Neural progenitor cell (in vitro differentiated cells): ENCODE data around the gene BBS10. TPM values are rescaled to one million over a fixed set of nuclear protein-coding genes. Genes with fewer than 3 reads are reported as not detected.

Experiments
- DNase-seq: peaks from one replicate; pipeline ENCODE4 v3.0.0-alpha.2; 2016; ENCODE audit warnings: low spot score
- H2AFZ ChIP-seq: fragments of 200-600 bp; sonication (generic); replicated peaks from 2 replicates; pipeline ENCODE4 v1.6.1; 2016; ENCODE audit warnings: antibody characterized with exemption
- H3F3A ChIP-seq: fragments of 200-600 bp; sonication (generic); 2 replicates; pipeline ENCODE4 v1.6.1; 2016; ENCODE audit warnings: antibody characterized with exemption, low read depth
- H3K27ac ChIP-seq: fragments of 200-600 bp; sonication (generic); 2 replicates; pipeline ENCODE4 v1.5.1; 2016; ENCODE audit warnings: mild to moderate bottlenecking
- H3K27me3 ChIP-seq: fragments of 200-600 bp; sonication (generic); 2 replicates; pipeline ENCODE4 v1.6.1; 2016; ENCODE audit warnings: mild to moderate bottlenecking, moderate library complexity
- H3K36me3 ChIP-seq: fragments of 200-600 bp; sonication (generic); 2 replicates; pipeline ENCODE4 v1.5.1; 2016
- H3K4me1 ChIP-seq: fragments of 200-600 bp; sonication (generic); 2 replicates; pipeline ENCODE4 v1.6.1; 2016; ENCODE audit warnings: mixed run types
- H3K4me2 ChIP-seq: fragments of 200-600 bp; sonication (generic); 2 replicates; pipeline ENCODE4 v1.6.1; 2016
- H3K4me3 ChIP-seq: fragments of 200-600 bp; sonication (generic); 2 replicates; pipeline ENCODE4 v1.5.1; 2016
- H3K79me2 ChIP-seq: fragments of 200-600 bp; sonication (generic); 2 replicates; pipeline ENCODE4 v1.6.1; 2016; ENCODE audit warnings: low read depth
- H3K9ac ChIP-seq: fragments of 200-600 bp; sonication (generic); 2 replicates; pipeline ENCODE4 v1.6.1; 2016
- H3K9me3 ChIP-seq: fragments of 200-600 bp; sonication (generic); 2 replicates; pipeline ENCODE4 v1.5.1; 2016; ENCODE audit warnings: low read depth
- H4K20me1 ChIP-seq: fragments of 200-600 bp; sonication (generic); 2 replicates; pipeline ENCODE4 v1.6.1; 2016; ENCODE audit warnings: low read depth
- H3K27ac Mint-ChIP-seq: 3 replicates; pipeline ENCODE4 v1.8.0; 2021; ENCODE audit warnings: mixed read lengths
- H3K27me3 Mint-ChIP-seq: 2 replicates; pipeline ENCODE4 v1.8.0; 2022; ENCODE audit warnings: low read depth, mild to moderate bottlenecking, inconsistent platforms, moderate library complexity, mixed read lengths; ENCODE audit not compliant: insufficient read depth
- H3K36me3 Mint-ChIP-seq: 3 replicates; pipeline ENCODE4 v1.8.0; 2021; ENCODE audit warnings: mixed read lengths
- H3K4me1 Mint-ChIP-seq: 3 replicates; pipeline ENCODE4 v1.8.0; 2021; ENCODE audit warnings: mixed read lengths
- H3K4me3 Mint-ChIP-seq: 3 replicates; pipeline ENCODE4 v1.8.0; 2021; ENCODE audit warnings: mild to moderate bottlenecking, moderate library complexity, mixed read lengths
- H3K9me3 Mint-ChIP-seq: 3 replicates; pipeline ENCODE4 v1.8.0; 2020; ENCODE audit warnings: mixed read lengths
- CTCF ChIP-seq: fragments of 200-600 bp; sonication (generic); IDR thresholded peaks from 2 replicates; pipeline ENCODE4 v1.5.1; 2017; ENCODE audit warnings: antibody characterized with exemption, mild to moderate bottlenecking
- EZH2 ChIP-seq: fragments of 200-600 bp; sonication (generic); IDR thresholded peaks from 2 replicates; pipeline ENCODE4 v1.6.1; 2017; ENCODE audit warnings: antibody characterized with exemption, mild to moderate bottlenecking, moderate library complexity
- EZH2phosphoT487 ChIP-seq: fragments of 200-600 bp; sonication (generic); IDR thresholded peaks from 2 replicates; pipeline ENCODE4 v1.6.1; 2017; ENCODE audit warnings: antibody characterized with exemption
- small RNA-seq: library from RNA; depleted of rRNA; stranded (forward); fragments of <200 nt; gene quantifications from one replicate; pipeline ENCODE3, GENCODE V24; 2015
- total RNA-seq: library from RNA; depleted of rRNA; stranded (reverse); fragments of >200 nt; gene quantifications from 2 replicates; pipeline ENCODE4 v1.2.3, GENCODE V29; 2015; ENCODE audit warnings: low replicate concordance

Gene BBS10
- total RNA-seq, 1 donor from 2014 or later = 32.7 TPM

GRCh38 chr12:76300297-76300665 is 47.9 kb downstream of the BBS10 start:
- Mint-ChIP-seq H3K9me3 (no peaks in the 10 kb centered on the region), H3K4me3 (no peak overlapping the region), H3K4me1 (peaks cover 9% of the 10 kb centered on the region), H3K36me3 (no peaks in the 10 kb centered on the region), H3K27ac (peak overlapping the region; percentile 62), H3K27me3 (no peaks in the 10 kb centered on the region)
- no peaks in the 10 kb centered on the region for H3K27me3 ChIP-seq
- no peak for DNase-seq
- no peak overlapping the region for H3K4me3 ChIP-seq
- H3K4me2 ChIP-seq = peak overlapping the region; percentile 68
- H3K9ac ChIP-seq = no peak overlapping the region
- H3K4me1 ChIP-seq = peaks cover 16% of the 10 kb centered on the region
- no peak overlapping the region for H2AFZ ChIP-seq
- H4K20me1 ChIP-seq = no peaks in the 10 kb centered on the region
- H3F3A ChIP-seq = no peaks in the 10 kb centered on the region
- H3K27ac ChIP-seq = no peak overlapping the region
- no peaks in the 10 kb centered on the region for H3K36me3 ChIP-seq
- no peaks in the 10 kb centered on the region for H3K79me2 ChIP-seq
- TF ChIP-seq CTCF (no peak), EZH2 (no peak), EZH2phosphoT487 (no peak)
- no peaks in the 10 kb centered on the region for H3K9me3 ChIP-seq

DNA sequence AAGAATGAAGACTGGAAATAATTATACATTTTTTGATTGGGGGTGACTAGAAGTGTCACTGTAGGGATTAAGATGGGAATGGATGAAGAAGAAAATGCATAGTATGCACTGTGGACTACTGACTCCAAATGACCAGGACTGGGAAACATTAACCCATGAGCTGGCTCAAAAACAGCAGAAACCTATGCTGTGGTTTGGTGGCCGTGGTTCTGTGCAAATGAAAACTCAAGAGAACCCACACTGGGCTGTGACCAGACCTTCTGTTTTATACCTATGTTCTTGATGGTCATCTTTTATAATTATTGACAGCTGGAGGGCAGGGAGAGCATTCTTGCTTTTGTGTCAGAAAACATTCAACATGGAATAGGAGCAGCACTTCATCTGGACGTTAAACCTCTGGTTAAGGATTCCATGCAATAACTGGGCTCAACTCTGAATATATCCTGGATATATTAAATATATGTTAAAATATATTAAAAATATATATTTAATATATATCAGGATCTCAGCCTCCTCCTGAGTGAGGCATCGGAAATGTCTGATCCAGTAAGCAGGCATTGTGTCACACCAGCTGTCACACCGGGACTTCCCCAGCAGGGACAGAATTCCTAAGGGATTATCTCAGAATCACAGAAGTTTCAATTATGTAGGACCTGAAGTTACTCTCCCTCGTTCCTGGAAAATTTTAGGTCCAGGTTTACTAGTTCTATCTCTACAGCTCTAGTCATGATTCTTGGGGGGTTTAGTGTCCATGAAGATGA is 48.5 kb downstream of the BBS10 start:
- Histone ChIP-seq H3K27ac (no peak overlapping the region), H3K4me2 (peak overlapping the region; percentile 68), H3K79me2 (no peaks in the 10 kb centered on the region), H3F3A (no peaks in the 10 kb centered on the region), H3K4me1 (peaks cover 16% of the 10 kb centered on the region), H3K9me3 (no peaks in the 10 kb centered on the region), H2AFZ (no peak overlapping the region), H3K9ac (no peak overlapping the region), H4K20me1 (no peaks in the 10 kb centered on the region), H3K4me3 (no peak overlapping the region), H3K36me3 (no peaks in the 10 kb centered on the region), H3K27me3 (no peaks in the 10 kb centered on the region)
- Mint-ChIP-seq H3K27ac (peak overlapping the region; percentile 62), H3K9me3 (no peaks in the 10 kb centered on the region), H3K4me1 (peaks cover 9% of the 10 kb centered on the region), H3K4me3 (no peak overlapping the region), H3K27me3 (no peaks in the 10 kb centered on the region), H3K36me3 (no peaks in the 10 kb centered on the region)
- peak; percentile 66 for DNase-seq
- peak; percentile 15 for TF ChIP-seq CTCF
- no peak for TF ChIP-seq EZH2phosphoT487

Small RNAs within 50 kb of the gene (small RNA-seq; reads per million reads assigned to genes)
- not detected for gene RN7SKP172

Other genes starting within 250 kb of the BBS10 start
- 73.0 and 93.6 TPM in 2 replicates for gene OSBPL8, start 211.4 kb upstream of the BBS10 start, total RNA-seq